ENCODE data around the gene GNB1. TPM values are rescaled to one million over a fixed set of nuclear protein-coding genes. Genes with fewer than 3 reads are reported as not detected.
A peak's percentile ranks its signal among the peaks of the same experiment; 100 is the strongest.

GNB1 gene
- total RNA-seq, 1 experiment from 2014 or later = 89.2 TPM

GRCh38 chr1:1910651-1911331, 19.9 kb upstream of the GNB1 start:
- no peak for DNase-seq (ENCODE audit: extremely low read depth, low read depth)

DNA sequence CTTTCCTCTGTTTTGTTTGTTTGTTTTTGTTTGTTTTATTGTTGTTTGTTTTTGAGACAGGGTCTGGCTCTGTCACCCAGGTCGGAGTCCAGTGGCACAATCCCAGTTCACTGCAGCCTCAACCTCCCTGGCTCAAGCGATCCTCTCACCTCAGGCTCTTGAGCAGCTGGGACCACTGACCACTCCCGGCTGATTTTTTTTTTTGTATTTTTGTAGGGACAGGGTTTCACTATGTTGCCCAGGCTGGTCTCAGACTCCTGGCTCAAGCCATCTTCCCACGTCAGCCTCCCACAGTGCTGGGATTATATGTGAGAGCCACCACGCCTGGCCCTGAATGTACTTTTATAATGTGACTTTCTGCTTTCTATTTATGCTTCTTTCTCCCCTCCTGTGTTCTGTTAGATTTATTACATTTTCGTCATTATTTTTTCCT, 19.2 kb upstream of the GNB1 start:
- no peak for DNase-seq (ENCODE audit: extremely low read depth, low read depth)

DNA sequence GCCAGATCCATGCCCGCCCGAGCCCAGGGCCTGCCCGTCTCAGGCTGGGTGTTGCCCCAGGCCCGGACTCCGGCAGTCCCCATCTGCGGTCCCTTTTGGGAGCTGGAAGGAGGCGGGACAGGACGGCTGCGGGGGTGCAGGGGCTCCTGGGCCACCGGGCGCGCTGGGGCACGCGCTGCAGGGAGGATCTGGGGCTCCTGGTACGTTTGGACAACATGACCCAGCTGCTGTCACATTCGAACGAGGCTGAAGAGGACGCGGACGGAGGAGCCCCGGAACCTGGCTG, 17.6 kb upstream of the GNB1 start:
- no peak for DNase-seq (ENCODE audit: extremely low read depth, low read depth)

DNA sequence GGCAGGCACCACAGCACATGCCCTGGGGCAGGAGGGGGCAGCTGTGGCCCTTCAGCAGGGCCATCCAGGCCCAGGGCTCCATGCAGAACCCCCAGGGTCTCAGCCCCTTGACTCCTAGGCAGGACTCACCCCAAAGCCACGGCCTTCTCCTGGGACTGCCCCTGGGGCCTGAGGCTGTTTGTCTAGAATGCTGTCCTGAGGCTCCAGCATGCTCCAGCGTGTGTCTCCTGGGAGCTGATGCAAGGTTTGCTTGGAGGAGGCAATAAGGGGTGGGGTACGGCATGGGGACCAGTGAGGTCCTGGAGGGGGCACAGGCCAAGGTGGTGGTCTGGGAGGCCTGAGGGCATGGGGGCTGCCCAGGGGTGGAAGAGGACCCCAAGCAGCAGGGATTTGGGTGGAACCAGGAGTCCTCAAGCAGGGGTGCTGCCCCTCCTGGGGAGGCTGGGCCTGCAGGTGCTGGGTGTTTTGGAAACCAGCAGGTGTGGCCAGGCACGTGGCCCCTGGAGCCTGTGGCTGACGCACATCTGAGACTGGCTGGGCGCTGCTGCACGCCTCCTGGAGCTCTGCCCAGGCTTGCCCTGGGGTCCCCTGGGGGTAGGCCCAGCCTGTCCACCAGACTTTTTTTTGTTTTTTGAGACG, 16.3 kb upstream of the GNB1 start:
- DNase-seq (ENCODE audit: extremely low read depth, low read depth) = peak; percentile 71

DNA sequence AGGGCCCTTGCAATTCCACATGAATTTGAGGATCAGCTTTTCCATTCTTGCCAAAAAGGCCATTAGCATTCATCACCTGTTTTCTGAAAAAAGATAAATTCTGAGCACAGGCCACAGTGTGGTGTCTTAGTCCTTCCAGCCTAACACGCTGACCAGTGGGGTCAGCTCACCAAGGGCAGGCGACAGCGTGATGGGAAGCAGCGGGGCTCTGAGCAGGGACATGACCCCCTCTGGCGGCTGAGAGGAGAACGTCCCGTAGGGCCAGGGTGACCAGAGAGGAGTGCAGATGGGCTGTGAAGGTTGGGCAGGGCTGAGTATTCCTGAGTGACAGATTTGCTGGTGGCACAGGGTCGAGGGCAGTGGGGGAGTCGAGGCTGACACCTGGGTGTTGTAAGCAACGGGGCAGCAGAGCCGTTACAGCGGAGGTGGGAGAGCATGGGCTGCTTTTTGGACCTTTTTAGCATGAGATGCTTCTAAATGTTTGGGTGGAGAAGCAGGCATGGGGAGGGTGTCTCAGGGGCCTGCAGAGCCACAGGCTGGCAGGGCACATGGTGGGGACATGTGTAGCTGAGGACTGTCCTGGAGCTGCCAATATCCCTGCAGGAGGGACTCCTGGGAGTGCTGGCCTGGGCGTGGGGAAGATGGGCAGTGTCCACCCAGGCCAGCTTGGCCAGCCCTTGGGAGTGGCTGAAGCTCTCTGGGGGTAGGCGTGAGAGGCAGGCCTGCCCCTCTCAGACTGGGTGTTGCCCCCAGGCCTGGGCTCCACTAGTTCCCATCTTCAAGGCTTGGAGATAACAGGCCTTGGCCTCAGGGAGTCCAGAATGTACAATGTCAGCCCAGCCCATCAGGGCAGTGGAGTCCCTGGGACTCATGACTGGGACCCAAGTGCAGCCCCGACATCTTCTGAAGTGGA, 15.6 kb upstream of the GNB1 start:
- DNase-seq (ENCODE audit: extremely low read depth, low read depth) = peak; percentile 81

DNA sequence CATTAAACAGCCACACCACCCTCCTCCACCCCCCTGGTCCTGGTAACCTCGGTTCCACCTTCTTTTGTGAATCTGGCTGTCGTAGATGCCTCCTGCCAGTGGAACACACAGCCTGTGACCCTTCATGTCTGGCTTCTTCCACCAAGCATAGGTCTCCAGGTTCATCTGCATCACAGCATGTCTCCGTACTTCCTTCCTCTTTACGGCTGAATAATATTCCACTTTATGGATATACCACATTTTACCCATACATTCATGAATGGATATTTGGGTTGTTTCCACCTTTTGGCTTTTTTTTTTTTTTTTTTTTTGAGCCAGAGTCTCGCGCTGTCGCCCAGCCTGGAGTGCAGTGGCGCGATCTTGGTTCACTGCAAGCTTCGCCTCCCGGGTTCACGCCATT, 12.3 kb upstream of the GNB1 start:
- DNase-seq (ENCODE audit: extremely low read depth, low read depth) = no peak

DNA sequence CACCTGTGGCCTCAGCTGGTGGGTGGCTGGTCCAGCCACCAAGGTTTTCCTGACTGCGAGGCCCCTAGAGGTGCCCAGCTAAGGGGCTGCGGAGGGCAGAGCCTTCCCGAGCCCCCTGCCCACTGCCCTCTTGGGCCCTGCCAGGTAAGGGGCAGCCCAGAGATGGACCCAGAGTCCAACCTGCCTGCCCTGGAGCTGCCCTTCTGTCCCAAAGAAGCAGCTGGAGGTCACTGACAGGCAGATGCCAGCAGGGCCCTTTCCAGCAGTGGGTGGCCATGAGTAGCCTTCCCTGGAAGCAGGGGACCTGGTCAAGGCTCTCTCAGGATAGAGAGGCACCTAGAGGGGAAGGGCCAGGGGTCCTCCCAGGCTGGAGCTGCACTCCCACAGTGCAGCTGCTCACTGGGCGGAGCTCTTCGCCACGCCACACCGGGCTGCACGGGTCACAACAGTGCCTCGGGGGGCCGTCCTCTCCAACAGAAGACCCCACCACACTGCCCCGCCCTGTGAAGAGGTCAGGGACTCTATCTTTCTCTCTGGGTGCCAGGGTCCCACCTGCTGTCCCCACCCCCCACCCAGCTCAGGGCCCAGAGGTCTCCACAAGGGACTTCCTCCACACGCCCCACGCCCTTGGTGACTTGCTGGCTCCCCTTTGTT, 10.9 kb upstream of the GNB1 start:
- DNase-seq (ENCODE audit: extremely low read depth, low read depth) = no peak

DNA sequence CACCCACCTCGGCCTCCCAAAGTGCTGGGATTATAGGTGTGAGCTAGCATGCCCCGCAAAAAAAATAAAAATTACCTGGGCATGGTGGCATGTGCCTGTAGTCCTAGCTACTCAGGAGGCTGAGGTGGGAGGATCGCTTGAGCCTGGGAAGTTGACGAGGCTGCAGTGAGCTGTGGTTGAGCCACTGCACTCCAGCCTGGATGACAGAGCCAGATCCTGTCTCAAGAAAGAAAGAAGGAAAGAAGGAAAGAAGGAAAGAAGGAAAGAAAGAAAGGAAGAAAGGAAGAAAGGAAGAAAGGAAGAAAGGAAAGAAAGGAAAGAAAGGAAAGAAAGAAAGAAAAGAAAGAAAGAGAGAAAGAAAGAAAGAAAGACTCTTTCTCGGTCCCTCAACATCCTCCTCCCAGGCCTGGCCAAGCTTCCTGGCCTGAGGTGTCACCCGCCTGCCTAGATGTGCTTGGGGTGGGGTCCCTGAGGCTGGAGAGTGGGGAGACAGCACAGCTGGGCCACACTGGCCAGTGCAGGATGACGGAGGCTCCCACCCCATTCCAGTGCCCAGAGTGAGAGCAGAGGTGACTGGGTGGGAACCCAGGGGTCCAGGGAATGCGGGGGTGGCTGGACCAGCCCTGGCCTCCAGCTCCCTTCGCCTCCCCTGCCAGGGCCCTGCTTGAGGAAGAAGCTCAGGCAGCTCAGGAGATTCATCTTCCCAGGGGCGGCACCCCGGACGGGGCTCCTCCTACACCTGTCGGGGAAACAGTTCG, 10.2 kb upstream of the GNB1 start:
- DNase-seq (ENCODE audit: extremely low read depth, low read depth) = no peak

DNA sequence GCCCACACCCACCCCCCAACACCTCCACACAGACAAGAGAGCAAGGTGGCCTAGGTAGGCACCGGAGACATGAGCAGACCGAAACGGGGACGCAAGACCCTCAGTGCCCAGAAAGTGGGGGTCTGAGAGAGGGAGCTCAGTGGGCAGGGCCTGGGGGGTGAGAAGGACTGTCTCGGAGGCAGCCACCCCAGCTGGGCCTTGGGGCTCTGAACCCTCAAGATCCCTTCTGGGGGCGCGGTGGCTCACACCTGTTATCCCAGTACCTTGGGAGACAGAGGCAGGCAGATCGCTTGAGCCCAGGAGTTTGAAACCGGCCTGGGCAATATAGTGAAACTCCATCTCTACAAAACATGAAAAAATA, 9.1 kb upstream of the GNB1 start:
- no peak for DNase-seq (ENCODE audit: extremely low read depth, low read depth)

DNA sequence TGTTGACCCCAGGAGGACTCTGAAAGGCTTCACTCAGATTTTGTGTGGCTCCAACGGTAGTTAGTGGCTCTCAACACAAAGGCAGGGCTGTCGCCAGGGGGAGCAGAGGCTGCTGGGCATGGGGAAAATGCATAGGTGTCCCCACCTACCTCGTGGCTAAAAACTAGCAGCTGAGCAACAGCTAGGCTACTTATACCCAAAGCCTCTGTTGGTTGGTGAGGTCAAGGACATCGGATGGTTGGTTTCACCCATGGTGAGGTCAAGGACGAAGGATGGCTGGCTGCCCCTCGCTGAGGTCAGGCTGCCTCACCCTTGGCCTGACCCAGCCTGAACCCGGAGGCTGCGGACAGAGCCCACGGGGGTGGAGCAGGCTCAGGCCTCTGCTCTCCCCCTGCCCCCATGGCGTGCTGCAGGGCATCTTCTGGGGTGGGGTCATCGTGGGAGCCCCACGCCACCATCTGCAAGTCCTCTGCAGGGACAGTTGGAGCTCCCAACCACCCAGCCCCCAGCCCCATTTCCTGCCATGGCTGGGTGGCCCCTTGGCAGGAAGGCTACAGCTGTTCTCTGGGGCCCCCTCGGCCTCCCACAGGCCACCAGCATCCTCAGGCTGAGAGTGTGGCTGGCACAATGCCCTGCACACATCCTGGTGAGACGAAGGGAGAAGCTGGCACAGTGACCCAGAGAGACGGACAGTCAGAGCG, 8.5 kb upstream of the GNB1 start:
- no peak for DNase-seq (ENCODE audit: extremely low read depth, low read depth)

DNA sequence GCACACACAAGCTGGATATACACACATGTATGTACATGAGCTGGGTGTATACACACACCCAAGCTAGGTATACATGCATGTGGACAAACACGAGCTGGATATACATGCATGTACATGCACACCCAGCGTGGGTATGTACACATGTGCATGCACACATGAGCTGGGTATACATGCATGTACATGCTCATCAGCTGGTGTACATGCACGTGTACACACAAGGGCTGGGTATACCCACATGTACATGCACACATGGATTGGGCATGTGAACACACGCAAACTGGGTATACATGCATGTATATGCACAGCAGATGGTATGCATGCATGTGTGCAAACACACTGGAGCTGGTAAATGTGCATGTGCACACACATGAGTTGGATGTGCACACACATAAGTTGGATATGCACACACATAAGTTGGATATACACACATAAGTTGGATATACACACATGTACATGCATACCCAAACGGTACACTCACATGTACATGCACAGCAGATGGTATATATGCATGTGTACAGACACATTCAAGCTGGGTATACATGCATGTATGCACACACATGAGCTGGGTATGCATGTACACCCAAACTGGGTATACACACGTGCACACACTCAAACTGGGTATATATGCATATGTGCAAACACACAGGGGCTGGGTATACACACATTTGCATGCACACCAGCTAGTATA, 7.5 kb upstream of the GNB1 start:
- DNase-seq (ENCODE audit: extremely low read depth, low read depth) = no peak

DNA sequence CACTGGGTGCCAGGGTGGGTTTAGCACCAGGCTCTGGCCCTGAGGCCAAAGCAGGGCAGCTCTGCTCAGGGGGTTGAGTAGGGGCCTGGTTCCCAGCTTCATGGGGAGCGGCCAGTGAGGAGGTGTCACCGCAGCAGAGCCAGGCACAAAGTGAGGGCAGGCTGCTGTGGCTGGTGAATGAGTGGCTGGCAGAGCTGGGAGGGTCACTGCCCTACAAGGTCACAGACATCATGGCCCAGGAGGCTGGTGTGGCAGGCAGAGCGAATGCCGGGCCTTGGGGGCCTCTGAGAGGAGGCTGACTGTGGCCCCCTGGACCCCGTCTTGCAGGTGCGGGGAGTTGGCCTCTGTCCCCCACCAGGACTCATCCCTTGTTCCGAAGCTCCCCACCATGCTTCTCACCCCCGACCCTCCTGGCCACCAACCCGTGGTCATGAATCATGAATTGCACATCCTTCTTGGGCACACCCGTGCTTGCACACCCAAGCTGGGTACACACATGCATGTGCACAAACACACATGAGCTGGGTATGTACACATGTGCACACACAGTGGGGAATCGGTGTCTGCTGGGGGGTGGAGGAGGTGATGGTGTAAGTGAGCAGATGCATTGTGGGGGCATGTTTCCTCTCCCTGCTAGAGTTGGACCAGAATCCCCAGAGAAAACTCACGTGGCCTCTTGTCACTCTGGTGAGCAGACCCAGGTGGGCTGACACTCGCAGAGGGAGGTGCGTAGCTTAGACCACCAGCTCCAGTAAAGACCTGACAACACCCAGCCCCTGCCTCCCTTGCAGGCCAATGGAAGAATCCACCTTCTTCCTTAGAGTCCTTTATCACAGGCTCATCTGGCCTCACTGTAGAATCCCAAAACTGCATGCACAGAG, 4.8 kb upstream of the GNB1 start:
- DNase-seq (ENCODE audit: extremely low read depth, low read depth) = no peak

DNA sequence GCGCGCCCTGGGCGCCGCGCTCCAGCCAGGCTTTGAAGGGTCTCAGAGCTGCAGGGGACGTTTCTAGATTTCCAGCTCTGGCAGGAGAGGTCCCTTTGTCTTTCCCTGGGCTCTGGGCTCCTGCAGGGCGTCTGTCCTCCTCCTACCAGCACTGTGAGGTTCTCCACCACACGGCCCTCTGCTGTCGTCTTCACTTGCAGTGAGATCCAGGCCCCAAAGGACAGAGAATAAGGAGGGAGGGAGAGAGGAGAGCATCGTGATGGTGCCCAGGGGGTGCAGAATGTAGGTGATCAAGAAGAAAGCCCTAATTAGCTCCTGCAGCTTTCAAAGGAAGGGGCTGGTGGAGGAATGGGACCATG, 4.2 kb upstream of the GNB1 start:
- no peak for DNase-seq (ENCODE audit: extremely low read depth, low read depth)

DNA sequence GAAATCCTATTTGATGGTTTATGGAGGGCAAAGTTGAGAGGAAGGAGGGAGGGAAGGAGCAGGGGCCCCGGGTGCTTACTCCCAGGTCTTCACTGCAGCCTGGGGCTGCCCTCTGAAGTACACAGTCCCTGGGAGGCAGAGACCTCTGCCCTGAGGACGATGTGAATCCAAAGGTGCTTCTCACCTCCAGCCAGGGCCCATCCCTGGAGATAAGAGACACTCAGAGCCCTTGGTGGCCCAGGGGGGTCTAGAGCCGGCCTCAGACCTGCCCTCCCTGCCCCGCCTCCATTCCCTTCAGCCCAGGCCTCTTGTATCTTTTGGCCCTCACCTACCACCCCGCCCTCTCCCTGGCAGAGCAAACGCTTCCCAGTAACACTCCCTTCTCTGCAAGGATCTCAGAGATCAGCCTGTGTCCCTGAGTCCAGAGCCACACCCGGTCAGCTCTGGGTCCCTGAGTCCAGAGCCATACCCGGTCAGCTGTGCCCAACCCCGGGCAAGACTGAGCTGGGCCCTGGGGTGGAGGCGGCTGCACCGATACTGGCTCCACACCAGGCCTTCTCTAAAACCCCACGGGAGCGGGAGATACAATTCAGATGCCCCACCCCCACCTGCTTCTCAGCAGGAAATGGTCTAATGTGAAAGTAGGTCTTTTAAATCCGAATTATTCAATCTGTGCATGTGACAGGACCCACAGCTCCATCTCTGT, 3.6 kb upstream of the GNB1 start:
- DNase-seq (ENCODE audit: extremely low read depth, low read depth) = no peak

DNA sequence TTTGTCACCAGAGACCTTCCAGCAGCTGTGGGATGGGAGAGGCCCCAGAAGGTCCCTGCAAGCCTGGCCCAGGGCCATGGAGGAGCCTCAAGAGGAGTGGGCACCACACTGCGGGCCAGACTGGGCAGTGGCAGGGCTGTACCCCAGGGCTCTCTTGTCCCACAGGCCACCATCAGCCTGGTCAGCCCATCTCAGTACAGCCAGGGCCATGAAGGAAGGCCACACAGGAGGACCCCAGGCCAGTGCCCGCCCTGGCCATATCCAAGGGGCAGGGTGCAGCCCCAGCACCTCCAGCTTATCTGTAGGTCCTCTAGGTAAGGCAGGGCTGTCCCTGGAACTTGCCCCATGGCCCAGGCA, 3.1 kb upstream of the GNB1 start:
- no peak for DNase-seq (ENCODE audit: extremely low read depth, low read depth)

DNA sequence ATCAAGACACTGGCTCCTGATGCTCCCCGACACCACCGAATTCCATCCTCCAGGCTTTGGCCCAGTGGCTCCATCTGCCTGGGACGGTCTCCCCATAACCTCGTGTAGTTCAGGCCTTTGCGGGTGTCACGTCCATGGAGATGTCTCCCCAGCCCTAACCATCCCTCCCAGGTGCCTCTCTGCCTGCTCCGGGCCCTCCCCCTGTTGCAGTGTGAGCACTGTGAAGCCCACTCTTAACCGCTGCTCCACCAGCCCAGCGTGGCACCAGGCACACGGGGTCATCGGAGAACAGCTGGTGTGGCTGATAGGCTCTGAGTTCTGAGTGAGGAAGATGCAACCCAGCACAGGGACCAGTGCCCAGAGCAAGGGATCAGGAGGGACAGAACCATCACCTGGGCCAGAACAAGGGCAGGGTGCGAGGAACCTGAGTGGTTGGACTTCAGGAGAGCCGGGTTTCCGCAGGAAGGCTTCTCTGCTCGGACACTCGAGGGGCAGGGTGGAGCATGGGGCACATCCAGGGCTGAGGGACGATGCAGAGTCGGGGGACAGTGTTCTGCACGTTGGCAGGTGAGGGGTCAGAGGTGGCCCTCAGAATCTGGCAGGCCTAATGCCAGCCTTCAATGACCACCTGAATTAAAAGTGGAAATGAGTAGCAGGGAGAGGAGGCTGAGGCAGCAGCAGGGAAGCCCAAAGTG, 2.6 kb upstream of the GNB1 start:
- DNase-seq (ENCODE audit: extremely low read depth, low read depth) = no peak

GRCh38 chr1:1892763-1893120, 1.9 kb upstream of the GNB1 start:
- DNase-seq (ENCODE audit: extremely low read depth, low read depth) = no peak
